GM18868 (cell line): ENCODE measurements around the gene DPYSL4.

ENCODE experiments used
- ATAC-seq: cut with Tn5 transposase; IDR thresholded peaks from one replicate; pipeline ENCODE4 v1.9.1; 2021; ENCODE audit warnings: mild to moderate bottlenecking, moderate library complexity; ENCODE audit not compliant: unreplicated experiment

The DPYSL4 gene

GRCh38 chr10:132176623-132177500 lies 9.9 kb upstream of the DPYSL4 start:
- no peak for ATAC-seq

- ATAC-seq = no peak
Measured at GRCh38 chr10:132178046-132178445, 8.7 kb upstream of the DPYSL4 start.

GRCh38 chr10:132178672-132179545 lies 7.8 kb upstream of the DPYSL4 start:
- ATAC-seq = no peak

- ATAC-seq = no peak
Measured at GRCh38 chr10:132179551-132180392, 7.0 kb upstream of the DPYSL4 start.

- no peak for ATAC-seq
Measured at GRCh38 chr10:132180736-132181135, 6.0 kb upstream of the DPYSL4 start.

- no peak for ATAC-seq
Measured at GRCh38 chr10:132181691-132182425, 4.9 kb upstream of the DPYSL4 start.

- no peak for ATAC-seq
Measured at GRCh38 chr10:132182591-132182990, 4.2 kb upstream of the DPYSL4 start.

GRCh38 chr10:132183046-132183445 lies 3.7 kb upstream of the DPYSL4 start:
- ATAC-seq = no peak

GRCh38 chr10:132184816-132185593 lies 1.7 kb upstream of the DPYSL4 start:
- ATAC-seq = no peak

- ATAC-seq = no peak
Measured at GRCh38 chr10:132185601-132186487, 904 bp upstream of the DPYSL4 start.

GRCh38 chr10:132187430-132188138 lies 836 bp downstream of the DPYSL4 start:
- no peak for ATAC-seq

- ATAC-seq = no peak
Measured at GRCh38 chr10:132188331-132188730, 1.6 kb downstream of the DPYSL4 start.

- ATAC-seq = no peak
Measured at GRCh38 chr10:132189016-132189415, 2.3 kb downstream of the DPYSL4 start.

- no peak for ATAC-seq
Measured at GRCh38 chr10:132189810-132190422, 3.2 kb downstream of the DPYSL4 start.

- no peak for ATAC-seq
Measured at GRCh38 chr10:132192076-132192975, 5.6 kb downstream of the DPYSL4 start.

GRCh38 chr10:132192991-132193665 lies 6.4 kb downstream of the DPYSL4 start:
- ATAC-seq = no peak
